ENCODE results near the gene CCDC14.

DNA sequence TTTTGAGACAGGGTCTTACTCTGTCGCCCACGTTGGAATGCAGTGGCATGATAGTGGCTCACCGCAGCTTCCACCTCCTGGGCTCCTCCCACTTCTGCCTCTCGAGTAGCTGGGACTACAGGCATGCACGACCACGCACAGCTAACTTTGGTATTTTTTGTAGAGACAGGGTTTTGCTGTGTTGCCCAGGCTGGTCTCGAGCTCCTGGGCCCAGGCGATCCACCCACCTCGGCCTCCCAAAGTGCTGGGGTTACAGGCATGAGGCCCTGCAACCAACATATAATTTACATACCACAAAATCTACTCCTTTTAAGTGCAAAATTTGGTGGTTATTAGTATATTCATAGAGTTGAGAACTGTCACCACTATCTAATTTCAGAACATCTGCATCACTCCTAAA, 31.7 kb downstream of the CCDC14 start:
- TF ChIP-seq, protein P1, sequence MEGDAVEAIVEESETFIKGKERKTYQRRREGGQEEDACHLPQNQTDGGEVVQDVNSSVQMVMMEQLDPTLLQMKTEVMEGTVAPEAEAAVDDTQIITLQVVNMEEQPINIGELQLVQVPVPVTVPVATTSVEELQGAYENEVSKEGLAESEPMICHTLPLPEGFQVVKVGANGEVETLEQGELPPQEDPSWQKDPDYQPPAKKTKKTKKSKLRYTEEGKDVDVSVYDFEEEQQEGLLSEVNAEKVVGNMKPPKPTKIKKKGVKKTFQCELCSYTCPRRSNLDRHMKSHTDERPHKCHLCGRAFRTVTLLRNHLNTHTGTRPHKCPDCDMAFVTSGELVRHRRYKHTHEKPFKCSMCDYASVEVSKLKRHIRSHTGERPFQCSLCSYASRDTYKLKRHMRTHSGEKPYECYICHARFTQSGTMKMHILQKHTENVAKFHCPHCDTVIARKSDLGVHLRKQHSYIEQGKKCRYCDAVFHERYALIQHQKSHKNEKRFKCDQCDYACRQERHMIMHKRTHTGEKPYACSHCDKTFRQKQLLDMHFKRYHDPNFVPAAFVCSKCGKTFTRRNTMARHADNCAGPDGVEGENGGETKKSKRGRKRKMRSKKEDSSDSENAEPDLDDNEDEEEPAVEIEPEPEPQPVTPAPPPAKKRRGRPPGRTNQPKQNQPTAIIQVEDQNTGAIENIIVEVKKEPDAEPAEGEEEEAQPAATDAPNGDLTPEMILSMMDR (IDR thresholded peaks at IDR 0.05 in 8 of 11, conservative IDR thresholded peaks at IDR 0.05 in 3 of 11) = no peak
- TF ChIP-seq POLR2A (IDR thresholded peaks at IDR 0.05) = no peak
- no peak for TF ChIP-seq POLR2AphosphoS5 (IDR thresholded peaks at IDR 0.05)

All from spleen (tissue), 7 donors.